GM19397 (cell line): ENCODE data around the gene GABRA5.
"Not testable (repeated sequence)": the region's sequence is repeated elsewhere in the genome, so short reads cannot be mapped to it uniquely, and the experiment has no call there.

Source experiments
- ATAC-seq: cut with Tn5 transposase; IDR thresholded peaks from one replicate; pipeline ENCODE4 v1.9.1; 2021; ENCODE audit warnings: mild to moderate bottlenecking, moderate library complexity; ENCODE audit not compliant: unreplicated experiment

GABRA5 gene

GRCh38 chr15:26875476-26875850 is 8.6 kb downstream of the GABRA5 start:
- ATAC-seq, result no peak

GRCh38 chr15:26877831-26878230 is 11.0 kb downstream of the GABRA5 start:
- no peak for ATAC-seq

- ATAC-seq, result no peak
Measured at GRCh38 chr15:26879706-26880105, 12.8 kb downstream of the GABRA5 start.

- no peak for ATAC-seq
Measured at GRCh38 chr15:26882112-26882511, 15.2 kb downstream of the GABRA5 start.

GRCh38 chr15:26882616-26883365 is 15.9 kb downstream of the GABRA5 start:
- no peak for ATAC-seq

- no peak for ATAC-seq
Measured at GRCh38 chr15:26883466-26883865, 16.6 kb downstream of the GABRA5 start.

- no peak for ATAC-seq
Measured at GRCh38 chr15:26886566-26886965, 19.7 kb downstream of the GABRA5 start.

- ATAC-seq, result no peak
Measured at GRCh38 chr15:26887926-26888666, 21.2 kb downstream of the GABRA5 start.

- no peak for ATAC-seq
Measured at GRCh38 chr15:26888761-26889160, 21.9 kb downstream of the GABRA5 start.

GRCh38 chr15:26889298-26889898 is 22.5 kb downstream of the GABRA5 start:
- ATAC-seq, result no peak

GRCh38 chr15:26890451-26890850 is 23.6 kb downstream of the GABRA5 start:
- ATAC-seq, result no peak

GRCh38 chr15:26890988-26891387 is 24.1 kb downstream of the GABRA5 start:
- no peak for ATAC-seq

GRCh38 chr15:26891448-26892181 is 24.8 kb downstream of the GABRA5 start:
- peak; percentile 68 for ATAC-seq

GRCh38 chr15:26892182-26892518 is 25.3 kb downstream of the GABRA5 start:
- no peak for ATAC-seq

GRCh38 chr15:26892678-26893077 is 25.8 kb downstream of the GABRA5 start:
- no peak for ATAC-seq

- ATAC-seq, result no peak
Measured at GRCh38 chr15:26893351-26894065, 26.6 kb downstream of the GABRA5 start.

- no peak for ATAC-seq
Measured at GRCh38 chr15:26894181-26894580, 27.3 kb downstream of the GABRA5 start.

- not testable (repeated sequence) for ATAC-seq
Measured at GRCh38 chr15:26895346-26895745, 28.5 kb downstream of the GABRA5 start.

GRCh38 chr15:26899658-26900057 is 32.8 kb downstream of the GABRA5 start:
- ATAC-seq, result no peak

- ATAC-seq, result no peak
Measured at GRCh38 chr15:26901041-26901440, 34.2 kb downstream of the GABRA5 start.

- no peak for ATAC-seq
Measured at GRCh38 chr15:26910715-26911114, 43.9 kb downstream of the GABRA5 start.
